ENCODE data around the gene SLC38A10. TPM values are rescaled to one million over a fixed set of nuclear protein-coding genes. Genes with fewer than 3 reads are reported as not detected.
A peak's percentile ranks its signal among the peaks of the same experiment; 100 is the strongest.

Gene SLC38A10
- total and polyA plus RNA-seq, 12 donors = 27.8 to 56.2 (median 38.4) TPM

- DNase-seq (no peak), ATAC-seq (no peak)
- Histone ChIP-seq H3K36me3 (peaks cover 0 to 28% (median 0%) of the 10 kb centered on the region in 9 donors), H3K4me1 (peaks cover 0 to 44% (median 20%) of the 10 kb centered on the region in 9 donors), H3K9me3 (no peaks in the 10 kb centered on the region), H3K4me3 (peak overlapping the region in 5 of 10 donors; percentile 5 to 45 (median 31)), H3K27ac (peak overlapping the region in 6 of 10 donors; percentile 34 to 68 (median 58)), H3K27me3 (no peaks in the 10 kb centered on the region)
- intact Hi-C loops (cut with DNase I) = loop anchor here in 5 of 10 donors (5.0 to 10.0 kb wide), 3 partner anchors 45 to 55 kb away; no protein-coding TSS in a partner anchor
- no peak for TF ChIP-seq CTCF (IDR thresholded peaks at IDR 0.05)
- WGBS, 2 donors = 74 to 87% methylated on average over 13 to 14 of the region's 14 CpGs
These were observed 97.7 kb downstream of the SLC38A10 start for GRCh38 chr17:81197409-81197795.

- 77 to 87% methylated on average over 45 of the region's 45 CpGs for WGBS, 2 donors
These were observed 98.3 kb downstream of the SLC38A10 start for GRCh38 chr17:81196505-81197408.

GRCh38 chr17:81195941-81196495 lies 99.1 kb downstream of the SLC38A10 start:
- intact Hi-C loops (cut with DNase I) = loop anchor here in 5 of 10 donors (5.0 to 10.0 kb wide), 3 partner anchors 44 to 54 kb away; no protein-coding TSS in a partner anchor
- H3K4me3 ChIP-seq = no peak overlapping the region

More at GRCh38 chr17:81196505-81197408, 98.3 kb downstream of the SLC38A10 start:
- peak in 2 of 9 donors; percentile 25 to 28 for TF ChIP-seq CTCF (IDR thresholded peaks at IDR 0.05)
- intact Hi-C loops (cut with DNase I) = loop anchor here in 5 of 10 donors (5.0 to 10.0 kb wide), 3 partner anchors 44 to 54 kb away; no protein-coding TSS in a partner anchor
- Histone ChIP-seq H3K9me3 (no peaks in the 10 kb centered on the region), H3K4me3 (peak overlapping the region in 5 of 10 donors; percentile 5 to 45 (median 31)), H3K27me3 (no peaks in the 10 kb centered on the region), H3K36me3 (peaks cover 0 to 28% (median 0%) of the 10 kb centered on the region in 9 donors), H3K27ac (peak overlapping the region in 8 of 10 donors; percentile 8 to 73 (median 58)), H3K4me1 (peaks cover 0 to 44% (median 20%) of the 10 kb centered on the region in 9 donors)
- ATAC-seq = peak in 6 of 8 donors; percentile 12 to 61 (median 42)
- DNase-seq = peak in 1 of 2 donors; percentile 40

More at GRCh38 chr17:81195941-81196495, 99.1 kb downstream of the SLC38A10 start:
- DNase-seq = no peak
- peak overlapping the region in 5 of 10 donors; percentile 34 to 75 (median 65) for H3K27ac ChIP-seq
- TF ChIP-seq CTCF (IDR thresholded peaks at IDR 0.05) = no peak
- no peaks in the 10 kb centered on the region for H3K9me3 ChIP-seq
- WGBS, 2 donors = 85 to 93% methylated on average over 14 of the region's 14 CpGs
- no peaks in the 10 kb centered on the region for H3K27me3 ChIP-seq
- no peak for ATAC-seq
- H3K36me3 ChIP-seq = peaks cover 0 to 29% (median 0%) of the 10 kb centered on the region in 9 donors
- peaks cover 0 to 44% (median 20%) of the 10 kb centered on the region in 9 donors for H3K4me1 ChIP-seq

Other genes starting within 250 kb of the SLC38A10 start
- gene PVALEF, start 129.8 kb downstream of the SLC38A10 start, total RNA-seq = not detected
- not detected for gene PVALEF, start 129.8 kb downstream of the SLC38A10 start, polyA plus RNA-seq
- 1 to 10 TPM; 3.5 to 8.5 (median 6.2) TPM for gene AATK, start 129.1 kb downstream of the SLC38A10 start, total RNA-seq
- gene AATK, start 129.1 kb downstream of the SLC38A10 start, polyA plus RNA-seq = 1 to 10 TPM; 1.5 to 6.5 TPM
- gene CEP131, start 72.3 kb downstream of the SLC38A10 start, total RNA-seq = 10 to 100 TPM in 1 of 10 donors, 1 to 10 TPM in 9; 6.4 to 14.4 (median 7.6) TPM
- gene CEP131, start 72.3 kb downstream of the SLC38A10 start, polyA plus RNA-seq = 10 to 100 TPM in 1 of 2 donors, 1 to 10 TPM in 1; 8.8 to 20.9 TPM
- 10 to 100 TPM in 4 of 10 donors, 1 to 10 TPM in 6; 6.2 to 21.4 (median 9.2) TPM for gene TEPSIN, start 56.3 kb downstream of the SLC38A10 start, total RNA-seq
- 10 to 100 TPM; 12.5 to 30.4 TPM for gene TEPSIN, start 56.3 kb downstream of the SLC38A10 start, polyA plus RNA-seq
- 10 to 100 TPM; 49.6 to 74.8 (median 58.9) TPM for gene NDUFAF8, start 56.0 kb downstream of the SLC38A10 start, total RNA-seq
- 10 to 100 TPM; 41.5 to 68.0 TPM for gene NDUFAF8, start 56.0 kb downstream of the SLC38A10 start, polyA plus RNA-seq
- 10 to 100 TPM in 2 of 10 donors, 1 to 10 TPM in 8; 6.3 to 11.1 (median 9.2) TPM for gene BAHCC1, start 100.2 kb upstream of the SLC38A10 start, total RNA-seq
- gene BAHCC1, start 100.2 kb upstream of the SLC38A10 start, polyA plus RNA-seq = 10 to 100 TPM in 1 of 2 donors, 1 to 10 TPM in 1; 4.8 to 13.1 TPM
- 100 to 1,000 TPM; 298 to 959 (median 345) TPM for gene ACTG1, start 217.5 kb upstream of the SLC38A10 start, total RNA-seq
- gene ACTG1, start 217.5 kb upstream of the SLC38A10 start, polyA plus RNA-seq = 1,000 to 10,000 TPM in 1 of 2 donors, 100 to 1,000 TPM in 1; 290 to 1,180 TPM
- gene FSCN2, start 233.1 kb upstream of the SLC38A10 start, total RNA-seq = 1 to 10 TPM in 1 of 10 donors, under 1 TPM in 7, not detected in 2; 0.28 to 1.3 (median 0.45) TPM
- under 1 TPM; 0.14 to 0.95 TPM for gene FSCN2, start 233.1 kb upstream of the SLC38A10 start, polyA plus RNA-seq

Data from heart right ventricle (tissue), 16 donors.